ENCODE data around the gene CENPV.

DNA sequence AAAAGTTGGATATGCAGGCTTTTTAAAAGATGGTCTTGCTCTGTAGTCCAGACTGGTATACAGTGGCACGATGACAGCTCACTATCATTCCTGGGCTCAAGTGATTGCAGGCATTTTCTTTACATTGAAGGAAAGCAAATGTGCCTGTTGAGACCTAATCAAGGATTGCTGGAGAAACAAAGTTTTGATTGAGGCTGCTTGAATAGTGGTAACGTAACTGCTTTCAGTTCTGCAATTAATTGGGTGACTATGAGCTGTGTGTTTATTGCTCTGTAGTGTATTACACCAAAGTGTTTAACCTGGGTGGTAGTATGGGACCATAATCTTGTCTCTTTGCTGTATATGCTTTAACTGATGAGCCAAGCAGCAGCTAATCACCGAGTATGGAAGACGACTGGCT is 29.9 kb upstream of the CENPV start:
- no peak for TF ChIP-seq POLR2AphosphoS5 (IDR thresholded peaks at IDR 0.05; ENCODE audit: borderline replicate concordance, low read depth, low read length)
- TF ChIP-seq EZH2 (IDR thresholded peaks at IDR 0.05): no peak
- no peak for TF ChIP-seq FOXP2 (optimal IDR thresholded peaks at IDR 0.05; ENCODE audit: control extremely low read depth, extremely low read length, insufficient read depth)
